Gastroesophageal sphincter (tissue), 3 donors: Measurements from ENCODE around the gene RAB11FIP5.

Source experiments
- CTCF ChIP-seq, 4 experiments: fragments of 200-600 bp in 2 of 4; fragments of 450-650 bp in 2 of 4; sonication (generic) in 1 of 4; IDR thresholded peaks; one replicate each; pipeline ENCODE4 v1.5.1; 2017 to 2019; ENCODE audit warnings: antibody characterized with exemption in 4 of 4, mild to moderate bottlenecking in 2 of 4, moderate library complexity in 2 of 4
- EP300 ChIP-seq: sonication (generic); formaldehyde crosslinking; IDR thresholded peaks from one replicate; pipeline ENCODE4 v1.6.1; 2017; ENCODE audit warnings: antibody characterized with exemption, mild to moderate bottlenecking
- POLR2A ChIP-seq, 2 donors: fragments of 450-650 bp; IDR thresholded peaks; one replicate each; pipeline ENCODE4 v1.6.1; 2017; ENCODE audit warnings: antibody characterized with exemption in 2 of 2, mild to moderate bottlenecking in 2 of 2, moderate library complexity in 1 of 2
- POLR2AphosphoS5 ChIP-seq: sonication (generic); formaldehyde crosslinking; IDR thresholded peaks from one replicate; pipeline ENCODE4 v1.6.1; 2017; ENCODE audit warnings: antibody characterized with exemption

DNA sequence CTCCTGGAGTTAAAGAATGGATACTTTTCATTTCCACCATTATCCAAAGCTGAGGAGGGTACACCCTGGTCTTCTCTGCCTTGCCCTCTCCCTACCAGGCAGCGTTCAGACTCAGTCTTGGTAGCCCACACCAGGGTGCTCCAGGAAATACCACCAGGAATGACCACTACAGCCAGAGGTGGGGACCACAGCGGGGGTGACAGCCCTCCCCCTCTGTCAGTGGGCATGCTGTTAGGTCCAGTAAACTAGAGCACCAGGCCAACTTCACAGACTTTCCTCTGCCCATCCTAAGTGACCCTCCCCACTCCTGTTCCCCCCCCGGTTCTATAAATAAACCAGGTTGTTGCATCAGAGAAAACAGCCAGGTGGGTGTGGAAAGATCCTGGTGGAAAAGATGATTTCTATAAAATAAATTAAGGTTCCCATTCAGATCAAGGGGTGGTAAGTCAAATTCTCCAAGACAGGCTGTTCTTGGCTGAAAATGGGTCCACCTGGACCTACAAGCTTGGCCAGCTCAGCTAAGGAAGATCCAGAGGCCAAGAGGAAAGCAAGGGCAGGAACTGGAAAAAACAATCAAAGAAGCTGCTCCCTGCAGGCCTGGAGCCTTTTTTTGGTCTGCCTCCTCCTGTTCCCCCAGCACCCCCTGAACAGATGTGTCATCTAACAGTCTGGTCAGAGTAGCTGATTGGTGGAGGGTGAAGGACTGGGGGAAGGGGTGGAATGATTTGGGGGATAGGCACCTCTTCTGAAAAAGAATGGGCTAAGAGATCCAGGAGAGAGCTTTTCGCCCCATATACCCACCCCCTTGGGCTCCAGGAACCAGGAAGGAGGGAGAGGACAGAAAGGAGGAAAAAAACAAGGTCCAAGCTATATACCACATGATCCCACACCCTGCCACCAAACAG lies 2.3 kb downstream of the RAB11FIP5 start:
- no peak for TF ChIP-seq POLR2A (IDR thresholded peaks at IDR 0.05)
- no peak for TF ChIP-seq CTCF (IDR thresholded peaks at IDR 0.05)
- no peak for TF ChIP-seq POLR2AphosphoS5
- no peak for TF ChIP-seq EP300
